GM23338 (cell line): Measurements from ENCODE around the gene NCAPH2. TPM values are rescaled to one million over a fixed set of nuclear protein-coding genes. Genes with fewer than 3 reads are reported as not detected.

Source experiments
- ATAC-seq: fragments of 200-7000 bp; cut with Tn5 transposase; 3 replicates; pipeline ENCODE4 v1.9.1; 2020
- DNase-seq: peaks from one replicate; pipeline ENCODE4 v3.0.0-alpha.2; 2015; ENCODE audit warnings: low spot score
- H2AFZ ChIP-seq: fragments of 200-600 bp; sonication (generic); 2 replicates; pipeline ENCODE4 v1.8.0; 2016; ENCODE audit warnings: antibody characterized with exemption, mild to moderate bottlenecking, moderate library complexity
- H3F3A ChIP-seq: fragments of 200-600 bp; sonication (generic); replicated peaks from 2 replicates; pipeline ENCODE4 v1.8.0; 2017; ENCODE audit warnings: antibody characterized with exemption, mixed run types, low read depth
- H3K27ac ChIP-seq: fragments of 200-600 bp; sonication (generic); 2 replicates; pipeline ENCODE4 v1.6.1; 2016; ENCODE audit warnings: low read depth
- H3K27me3 ChIP-seq: fragments of 200-600 bp; sonication (generic); 2 replicates; pipeline ENCODE4 v1.8.0; 2016; ENCODE audit warnings: mild to moderate bottlenecking, mixed run types, moderate library complexity; ENCODE audit not compliant: insufficient read depth
- H3K36me3 ChIP-seq: fragments of 200-600 bp; sonication (generic); 2 replicates; pipeline ENCODE4 v1.8.0; 2016; ENCODE audit warnings: mild to moderate bottlenecking; ENCODE audit not compliant: insufficient read depth
- H3K4me1 ChIP-seq: fragments of 200-600 bp; sonication (generic); 2 replicates; pipeline ENCODE4 v1.8.0; 2016; ENCODE audit warnings: mild to moderate bottlenecking, moderate library complexity; ENCODE audit not compliant: insufficient read depth
- H3K4me2 ChIP-seq: fragments of 200-600 bp; sonication (generic); 2 replicates; pipeline ENCODE4 v1.7.1; 2017; ENCODE audit warnings: mixed run types
- H3K4me3 ChIP-seq: fragments of 200-600 bp; sonication (generic); 2 replicates; pipeline ENCODE4 v1.6.1; 2016; ENCODE audit warnings: mixed run types
- H3K79me2 ChIP-seq: fragments of 200-600 bp; sonication (generic); replicated peaks from 2 replicates; pipeline ENCODE4 v1.8.0; 2017; ENCODE audit warnings: mild to moderate bottlenecking; ENCODE audit not compliant: insufficient read depth
- H3K9me2 ChIP-seq: fragments of 200-600 bp; sonication (generic); 2 replicates; pipeline ENCODE4 v1.8.0; 2017; ENCODE audit not compliant: insufficient read depth
- H4K20me1 ChIP-seq: fragments of 200-600 bp; sonication (generic); replicated peaks from 2 replicates; pipeline ENCODE4 v1.8.0; 2017; ENCODE audit warnings: mild to moderate bottlenecking; ENCODE audit not compliant: insufficient read depth
- H3K27ac Mint-ChIP-seq: 2 replicates; pipeline ENCODE4 v1.8.0; 2020; ENCODE audit warnings: inconsistent platforms, mild to moderate bottlenecking, moderate library complexity, mixed read lengths
- H3K27me3 Mint-ChIP-seq: 3 replicates; pipeline ENCODE4 v1.8.0; 2022; ENCODE audit warnings: low read depth, mild to moderate bottlenecking, moderate library complexity, mixed read lengths, inconsistent platforms; ENCODE audit not compliant: insufficient read depth, poor library complexity
- H3K36me3 Mint-ChIP-seq: 3 replicates; pipeline ENCODE4 v1.8.0; 2021; ENCODE audit warnings: low read depth, mild to moderate bottlenecking, inconsistent platforms, moderate library complexity, mixed read lengths
- H3K4me1 Mint-ChIP-seq: 3 replicates; pipeline ENCODE4 v1.8.0; 2020; ENCODE audit warnings: mild to moderate bottlenecking, inconsistent platforms, mixed read lengths
- H3K4me3 Mint-ChIP-seq: 3 replicates; pipeline ENCODE4 v1.8.0; 2021; ENCODE audit warnings: moderate library complexity, mild to moderate bottlenecking, inconsistent platforms, mixed read lengths
- H3K9me3 Mint-ChIP-seq: 3 replicates; pipeline ENCODE4 v1.8.0; 2020; ENCODE audit warnings: moderate library complexity, mild to moderate bottlenecking, inconsistent platforms, mixed read lengths
- CREB1 ChIP-seq: fragments of 250-450 bp; sonication (Bioruptor Pico); IDR thresholded peaks from 2 replicates; pipeline ENCODE4 v1.5.0; 2020; ENCODE audit warnings: low read depth, mild to moderate bottlenecking, moderate library complexity
- ETS1 ChIP-seq: IDR thresholded peaks from 2 replicates; pipeline ENCODE4 v1.6.1; 2016; ENCODE audit warnings: antibody characterized with exemption
- EZH2 ChIP-seq: fragments of 200-600 bp; sonication (generic); IDR thresholded peaks from one replicate; pipeline ENCODE4 v1.8.0; 2017; ENCODE audit warnings: antibody characterized with exemption, mild to moderate bottlenecking, low read depth; ENCODE audit not compliant: unreplicated experiment
- EZH2phosphoT487 ChIP-seq: fragments of 200-600 bp; sonication (generic); IDR thresholded peaks from one replicate; pipeline ENCODE4 v1.8.1; 2018; ENCODE audit warnings: antibody characterized with exemption; ENCODE audit not compliant: unreplicated experiment
- POLR2AphosphoS5 ChIP-seq: IDR thresholded peaks from 2 replicates; pipeline ENCODE4 v1.6.1; 2016; ENCODE audit warnings: antibody characterized with exemption, low read depth
- STAT1 ChIP-seq: IDR thresholded peaks from one replicate; pipeline ENCODE4 v1.6.1; 2016; ENCODE audit warnings: antibody characterized with exemption; ENCODE audit not compliant: unreplicated experiment
- ZNF114 ChIP-seq: fragments of 250-450 bp; sonication (Bioruptor Pico); IDR thresholded peaks from 2 replicates; pipeline ENCODE4 v1.5.0; 2020; ENCODE audit warnings: mild to moderate bottlenecking, moderate library complexity
- polyA plus RNA-seq: library from polyadenylated mRNA; unstranded; fragments of >200 nt; fragmentation: Nextera tagmentation; extraction: Ambion mirVana; gene quantifications from 2 replicates; pipeline ENCODE4 v1.2.1, GENCODE V29; 2016
- total RNA-seq: library from RNA; depleted of rRNA; stranded (reverse); fragments of >200 nt; shearing (Covaris generic); gene quantifications from 2 replicates; pipeline ENCODE4 v1.2.3, GENCODE V29; 2014
- TF ChIP-seq, protein P1 (sequence below): fragments of 250-450 bp; sonication (Bioruptor Pico); IDR thresholded peaks from 2 replicates; pipeline ENCODE4 v1.5.0; 2020; ENCODE audit warnings: mild to moderate bottlenecking, moderate library complexity

NCAPH2 gene
- total and polyA plus RNA-seq, 2 experiments from 2014 or later, result 52.2 to 76.1 TPM

- TF ChIP-seq, protein P1, sequence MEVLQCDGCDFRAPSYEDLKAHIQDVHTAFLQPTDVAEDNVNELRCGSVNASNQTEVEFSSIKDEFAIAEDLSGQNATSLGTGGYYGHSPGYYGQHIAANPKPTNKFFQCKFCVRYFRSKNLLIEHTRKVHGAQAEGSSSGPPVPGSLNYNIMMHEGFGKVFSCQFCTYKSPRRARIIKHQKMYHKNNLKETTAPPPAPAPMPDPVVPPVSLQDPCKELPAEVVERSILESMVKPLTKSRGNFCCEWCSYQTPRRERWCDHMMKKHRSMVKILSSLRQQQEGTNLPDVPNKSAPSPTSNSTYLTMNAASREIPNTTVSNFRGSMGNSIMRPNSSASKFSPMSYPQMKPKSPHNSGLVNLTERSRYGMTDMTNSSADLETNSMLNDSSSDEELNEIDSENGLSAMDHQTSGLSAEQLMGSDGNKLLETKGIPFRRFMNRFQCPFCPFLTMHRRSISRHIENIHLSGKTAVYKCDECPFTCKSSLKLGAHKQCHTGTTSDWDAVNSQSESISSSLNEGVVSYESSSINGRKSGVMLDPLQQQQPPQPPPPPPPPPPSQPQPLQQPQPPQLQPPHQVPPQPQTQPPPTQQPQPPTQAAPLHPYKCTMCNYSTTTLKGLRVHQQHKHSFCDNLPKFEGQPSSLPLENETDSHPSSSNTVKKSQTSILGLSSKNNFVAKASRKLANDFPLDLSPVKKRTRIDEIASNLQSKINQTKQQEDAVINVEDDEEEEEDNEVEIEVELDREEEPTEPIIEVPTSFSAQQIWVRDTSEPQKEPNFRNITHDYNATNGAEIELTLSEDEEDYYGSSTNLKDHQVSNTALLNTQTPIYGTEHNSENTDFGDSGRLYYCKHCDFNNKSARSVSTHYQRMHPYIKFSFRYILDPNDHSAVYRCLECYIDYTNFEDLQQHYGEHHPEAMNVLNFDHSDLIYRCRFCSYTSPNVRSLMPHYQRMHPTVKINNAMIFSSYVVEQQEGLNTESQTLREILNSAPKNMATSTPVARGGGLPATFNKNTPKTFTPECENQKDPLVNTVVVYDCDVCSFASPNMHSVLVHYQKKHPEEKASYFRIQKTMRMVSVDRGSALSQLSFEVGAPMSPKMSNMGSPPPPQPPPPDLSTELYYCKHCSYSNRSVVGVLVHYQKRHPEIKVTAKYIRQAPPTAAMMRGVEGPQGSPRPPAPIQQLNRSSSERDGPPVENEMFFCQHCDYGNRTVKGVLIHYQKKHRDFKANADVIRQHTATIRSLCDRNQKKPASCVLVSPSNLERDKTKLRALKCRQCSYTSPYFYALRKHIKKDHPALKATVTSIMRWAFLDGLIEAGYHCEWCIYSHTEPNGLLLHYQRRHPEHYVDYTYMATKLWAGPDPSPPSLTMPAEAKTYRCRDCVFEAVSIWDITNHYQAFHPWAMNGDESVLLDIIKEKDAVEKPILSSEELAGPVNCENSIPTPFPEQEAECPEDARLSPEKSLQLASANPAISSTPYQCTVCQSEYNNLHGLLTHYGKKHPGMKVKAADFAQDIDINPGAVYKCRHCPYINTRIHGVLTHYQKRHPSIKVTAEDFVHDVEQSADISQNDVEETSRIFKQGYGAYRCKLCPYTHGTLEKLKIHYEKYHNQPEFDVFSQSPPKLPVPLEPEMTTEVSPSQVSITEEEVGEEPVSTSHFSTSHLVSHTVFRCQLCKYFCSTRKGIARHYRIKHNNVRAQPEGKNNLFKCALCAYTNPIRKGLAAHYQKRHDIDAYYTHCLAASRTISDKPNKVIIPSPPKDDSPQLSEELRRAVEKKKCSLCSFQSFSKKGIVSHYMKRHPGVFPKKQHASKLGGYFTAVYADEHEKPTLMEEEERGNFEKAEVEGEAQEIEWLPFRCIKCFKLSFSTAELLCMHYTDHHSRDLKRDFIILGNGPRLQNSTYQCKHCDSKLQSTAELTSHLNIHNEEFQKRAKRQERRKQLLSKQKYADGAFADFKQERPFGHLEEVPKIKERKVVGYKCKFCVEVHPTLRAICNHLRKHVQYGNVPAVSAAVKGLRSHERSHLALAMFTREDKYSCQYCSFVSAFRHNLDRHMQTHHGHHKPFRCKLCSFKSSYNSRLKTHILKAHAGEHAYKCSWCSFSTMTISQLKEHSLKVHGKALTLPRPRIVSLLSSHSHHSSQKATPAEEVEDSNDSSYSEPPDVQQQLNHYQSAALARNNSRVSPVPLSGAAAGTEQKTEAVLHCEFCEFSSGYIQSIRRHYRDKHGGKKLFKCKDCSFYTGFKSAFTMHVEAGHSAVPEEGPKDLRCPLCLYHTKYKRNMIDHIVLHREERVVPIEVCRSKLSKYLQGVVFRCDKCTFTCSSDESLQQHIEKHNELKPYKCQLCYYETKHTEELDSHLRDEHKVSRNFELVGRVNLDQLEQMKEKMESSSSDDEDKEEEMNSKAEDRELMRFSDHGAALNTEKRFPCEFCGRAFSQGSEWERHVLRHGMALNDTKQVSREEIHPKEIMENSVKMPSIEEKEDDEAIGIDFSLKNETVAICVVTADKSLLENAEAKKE (CRISPR knock-in tag), result no peak
- TF ChIP-seq EZH2, result no peak
- no peak for TF ChIP-seq ETS1
- no peak for TF ChIP-seq STAT1
- TF ChIP-seq EZH2phosphoT487, result no peak
Observed at GRCh38 chr22:50483106-50483505, 24.9 kb upstream of the NCAPH2 start (continued).

DNA sequence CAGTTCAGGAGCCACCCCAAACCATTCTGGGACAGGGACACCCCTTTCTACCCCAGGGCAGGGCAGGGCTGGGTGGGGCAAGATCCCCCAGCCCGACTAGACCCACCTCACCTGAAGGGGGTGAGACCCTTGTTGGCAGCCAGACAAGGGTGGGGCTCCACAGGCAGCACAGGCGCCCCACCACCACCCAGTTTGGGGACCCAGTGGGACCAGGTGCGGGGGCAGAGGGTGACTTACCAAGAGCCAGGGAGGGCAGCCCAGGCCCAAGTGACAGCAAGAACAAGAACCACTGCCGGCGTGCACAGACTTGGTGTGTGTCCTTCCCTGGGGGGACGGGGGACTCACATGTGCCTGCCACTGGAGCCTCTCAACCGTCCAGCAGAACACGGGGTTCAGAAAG lies 24.5 kb upstream of the NCAPH2 start:
- Histone ChIP-seq H3K9me2 (no peaks in the 10 kb centered on the region), H3K79me2 (no peaks in the 10 kb centered on the region), H3K4me2 (no peak overlapping the region), H3K4me3 (no peak overlapping the region), H4K20me1 (no peaks in the 10 kb centered on the region), H3K27ac (no peak overlapping the region), H2AFZ (no peak overlapping the region), H3K36me3 (no peaks in the 10 kb centered on the region), H3K27me3 (peaks cover 23% of the 10 kb centered on the region), H3K4me1 (no peaks in the 10 kb centered on the region), H3F3A (no peaks in the 10 kb centered on the region)
- Mint-ChIP-seq H3K9me3 (no peaks in the 10 kb centered on the region; the same call in 2 of the 3 replicates), H3K27ac (no peak overlapping the region), H3K36me3 (0 out of 3 replicates have a peak, but pooled peaks cover 3% of the 10 kb centered on the region), H3K4me1 (peaks cover 3% of the 10 kb centered on the region; the same call in 1 of the 3 replicates), H3K4me3 (no peak overlapping the region), H3K27me3 (peaks cover 25% of the 10 kb centered on the region)
- ATAC-seq (no peak), DNase-seq (no peak)
- TF ChIP-seq EZH2phosphoT487 (no peak), POLR2AphosphoS5 (no peak), CREB1 (CRISPR knock-in tag) (no peak), ZNF114 (no peak)
- TF ChIP-seq, protein P1 (CRISPR knock-in tag), result no peak
